Endothelial cell (in vitro differentiated cells): ENCODE results near the gene AGFG1. TPM values are rescaled to one million over a fixed set of nuclear protein-coding genes. Genes with fewer than 3 reads are reported as not detected.
A peak's percentile ranks its signal among the peaks of the same experiment; 100 is the strongest.

Experiments
- DNase-seq: peaks from one replicate; pipeline ENCODE4 v3.0.0; 2021; ENCODE audit warnings: low spot score
- H3K27ac Mint-ChIP-seq: one replicate; pipeline ENCODE4 v1.8.0; 2021; ENCODE audit warnings: mixed read lengths, inconsistent platforms; ENCODE audit not compliant: unreplicated experiment
- H3K27me3 Mint-ChIP-seq: one replicate; pipeline ENCODE4 v1.8.0; 2021; ENCODE audit warnings: mild to moderate bottlenecking, moderate library complexity, mixed read lengths, inconsistent platforms; ENCODE audit not compliant: unreplicated experiment
- H3K36me3 Mint-ChIP-seq: one replicate; pipeline ENCODE4 v1.8.0; 2021; ENCODE audit warnings: mild to moderate bottlenecking, low read depth, mixed read lengths, inconsistent platforms; ENCODE audit not compliant: unreplicated experiment
- H3K4me1 Mint-ChIP-seq: one replicate; pipeline ENCODE4 v1.8.0; 2021; ENCODE audit warnings: mild to moderate bottlenecking, mixed read lengths, inconsistent platforms; ENCODE audit not compliant: unreplicated experiment
- H3K4me3 Mint-ChIP-seq: one replicate; pipeline ENCODE4 v1.8.0; 2021; ENCODE audit warnings: mild to moderate bottlenecking, mixed read lengths, inconsistent platforms; ENCODE audit not compliant: unreplicated experiment
- H3K9me3 Mint-ChIP-seq: one replicate; pipeline ENCODE4 v1.8.0; 2021; ENCODE audit warnings: mixed read lengths, inconsistent platforms; ENCODE audit not compliant: unreplicated experiment
- total RNA-seq: library from RNA; stranded (reverse); fragmentation: NEBNext Ultra II Directional; extraction: Animal tissue kit (Norgen Biotek cat#: 25700); gene quantifications from one replicate; pipeline ENCODE4 v1.2.1, GENCODE V29; 2021; ENCODE audit not compliant: unreplicated experiment
- TF ChIP-seq, protein P1 (sequence below): fragments of 200-600 bp; sonication (generic); IDR thresholded peaks from one replicate; pipeline ENCODE4 v1.5.0; 2021; ENCODE audit warnings: antibody characterized with exemption; ENCODE audit not compliant: unreplicated experiment

Gene AGFG1
- total RNA-seq, 1 donor from 2014 or later: 70.9 TPM

GRCh38 chr2:227473122-227473461, 1.1 kb downstream of the AGFG1 start:
- Mint-ChIP-seq H3K4me1 (peaks cover 16% of the 10 kb centered on the region), H3K27me3 (peaks cover 9% of the 10 kb centered on the region), H3K27ac (peak overlapping the region; percentile 92), H3K9me3 (no peaks in the 10 kb centered on the region), H3K36me3 (peaks cover 3% of the 10 kb centered on the region), H3K4me3 (peak overlapping the region; percentile 95)
- TF ChIP-seq, protein P1, sequence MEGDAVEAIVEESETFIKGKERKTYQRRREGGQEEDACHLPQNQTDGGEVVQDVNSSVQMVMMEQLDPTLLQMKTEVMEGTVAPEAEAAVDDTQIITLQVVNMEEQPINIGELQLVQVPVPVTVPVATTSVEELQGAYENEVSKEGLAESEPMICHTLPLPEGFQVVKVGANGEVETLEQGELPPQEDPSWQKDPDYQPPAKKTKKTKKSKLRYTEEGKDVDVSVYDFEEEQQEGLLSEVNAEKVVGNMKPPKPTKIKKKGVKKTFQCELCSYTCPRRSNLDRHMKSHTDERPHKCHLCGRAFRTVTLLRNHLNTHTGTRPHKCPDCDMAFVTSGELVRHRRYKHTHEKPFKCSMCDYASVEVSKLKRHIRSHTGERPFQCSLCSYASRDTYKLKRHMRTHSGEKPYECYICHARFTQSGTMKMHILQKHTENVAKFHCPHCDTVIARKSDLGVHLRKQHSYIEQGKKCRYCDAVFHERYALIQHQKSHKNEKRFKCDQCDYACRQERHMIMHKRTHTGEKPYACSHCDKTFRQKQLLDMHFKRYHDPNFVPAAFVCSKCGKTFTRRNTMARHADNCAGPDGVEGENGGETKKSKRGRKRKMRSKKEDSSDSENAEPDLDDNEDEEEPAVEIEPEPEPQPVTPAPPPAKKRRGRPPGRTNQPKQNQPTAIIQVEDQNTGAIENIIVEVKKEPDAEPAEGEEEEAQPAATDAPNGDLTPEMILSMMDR: no peak
- no peak for DNase-seq

DNA sequence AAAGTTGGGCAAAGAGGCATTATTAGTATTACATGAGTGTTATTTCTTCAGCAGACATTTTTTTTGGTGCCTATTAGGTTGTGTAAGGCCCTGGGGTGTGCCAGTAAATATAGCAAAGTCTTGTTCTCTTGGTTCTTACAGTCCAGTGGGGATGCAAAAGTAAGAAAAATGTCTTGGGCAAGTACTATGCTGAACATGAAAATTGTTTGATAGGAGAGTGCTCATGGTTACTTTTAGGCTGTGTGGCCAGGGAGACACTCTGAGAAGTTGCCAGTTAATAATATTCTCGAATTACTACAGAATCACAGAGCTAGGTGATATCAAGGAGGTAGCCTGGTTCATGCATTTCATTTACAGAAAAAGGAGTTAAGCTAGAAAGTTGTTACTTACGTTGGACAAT, 1.9 kb downstream of the AGFG1 start:
- DNase-seq: no peak
- TF ChIP-seq, protein P1: no peak
- Mint-ChIP-seq H3K27ac (no peak overlapping the region), H3K4me1 (peaks cover 16% of the 10 kb centered on the region), H3K9me3 (no peaks in the 10 kb centered on the region), H3K27me3 (peaks cover 9% of the 10 kb centered on the region), H3K36me3 (peaks cover 3% of the 10 kb centered on the region), H3K4me3 (peak overlapping the region; percentile 60)

DNA sequence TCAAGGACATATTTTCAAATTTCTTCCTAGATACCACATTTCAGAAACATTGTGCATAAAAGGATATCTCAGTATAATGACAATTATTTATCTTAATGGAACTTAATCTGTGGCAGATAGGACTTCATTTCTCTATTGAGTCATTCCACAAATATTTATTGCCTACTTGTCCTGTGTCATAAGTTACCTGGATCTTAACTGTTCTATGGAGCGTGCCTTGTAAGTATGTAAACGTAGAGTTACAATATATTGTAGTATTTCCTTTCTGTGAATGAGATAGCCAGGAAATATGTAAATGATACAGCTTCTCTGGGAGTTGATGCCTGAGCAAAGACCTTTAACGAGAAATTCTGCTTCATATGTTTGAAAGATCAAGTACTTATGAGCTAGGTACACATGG, 2.5 kb downstream of the AGFG1 start:
- H3K4me3 Mint-ChIP-seq: no peak overlapping the region
- no peak for DNase-seq
- TF ChIP-seq, protein P1: no peak

GRCh38 chr2:227477291-227477690, 5.3 kb downstream of the AGFG1 start:
- Mint-ChIP-seq H3K4me1 (peaks cover 14% of the 10 kb centered on the region), H3K4me3 (no peak overlapping the region), H3K27me3 (peaks cover 2% of the 10 kb centered on the region), H3K36me3 (no peaks in the 10 kb centered on the region), H3K9me3 (no peaks in the 10 kb centered on the region), H3K27ac (peak overlapping the region; percentile 64)
- no peak for DNase-seq
- TF ChIP-seq, protein P1: no peak

More for the DNA sequence above, 2.5 kb downstream of the AGFG1 start:
- peaks cover 9% of the 10 kb centered on the region for H3K27me3 Mint-ChIP-seq
- peak overlapping the region; percentile 36 for H3K27ac Mint-ChIP-seq
- H3K9me3 Mint-ChIP-seq: no peaks in the 10 kb centered on the region
- peaks cover 3% of the 10 kb centered on the region for H3K36me3 Mint-ChIP-seq
- peaks cover 16% of the 10 kb centered on the region for H3K4me1 Mint-ChIP-seq

DNA sequence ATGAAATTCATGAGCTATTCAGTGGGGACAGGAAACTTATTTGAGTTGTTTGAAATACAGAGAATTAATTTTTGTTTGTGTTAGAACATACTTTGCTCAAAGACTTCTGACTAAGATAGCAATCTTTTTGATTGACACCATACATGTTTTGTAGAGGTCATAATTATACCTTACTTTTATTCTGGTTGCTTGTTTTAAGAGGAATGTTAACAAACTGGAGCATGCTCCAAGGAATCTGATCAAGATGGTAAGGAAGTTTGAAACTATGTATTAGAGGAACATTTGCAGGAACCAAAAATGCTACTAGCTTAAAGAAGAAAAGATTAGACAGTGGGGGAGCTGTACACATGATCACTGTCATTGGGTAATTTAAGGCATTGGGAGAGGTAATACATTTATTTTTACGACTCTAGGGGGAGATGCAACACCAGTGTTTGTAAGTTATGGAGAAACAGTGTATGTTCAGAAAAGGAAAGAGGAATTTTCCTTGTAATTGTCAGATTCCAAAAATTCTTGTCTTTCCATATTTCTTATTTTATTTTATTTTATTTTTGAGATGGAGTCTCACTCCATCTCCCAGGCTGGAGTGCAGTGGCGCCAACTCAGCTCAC, 8.0 kb downstream of the AGFG1 start:
- DNase-seq: no peak
- no peaks in the 10 kb centered on the region for H3K36me3 Mint-ChIP-seq
- TF ChIP-seq, protein P1: no peak
- H3K9me3 Mint-ChIP-seq: no peaks in the 10 kb centered on the region
- H3K27me3 Mint-ChIP-seq: peaks cover 2% of the 10 kb centered on the region
- H3K4me3 Mint-ChIP-seq: no peak overlapping the region
- H3K4me1 Mint-ChIP-seq: peaks cover 3% of the 10 kb centered on the region
- peak overlapping the region; percentile 34 for H3K27ac Mint-ChIP-seq
